ENCODE measurements around the gene NFYB.

- TF ChIP-seq CTCF (IDR thresholded peaks at IDR 0.05) (no peak), POLR2A (IDR thresholded peaks at IDR 0.05) (no peak)
Measured at GRCh38 chr12:104106965-104107364, 31.0 kb downstream of the NFYB start.

Data from tibial nerve (tissue), 3 donors.